Measurements from ENCODE around the gene SLX9. TPM values are rescaled to one million over a fixed set of nuclear protein-coding genes. Genes with fewer than 3 reads are reported as not detected.

The SLX9 gene
- polyA plus RNA-seq, 6 donors from 2014 or later = 7.8 to 14.2 (median 12.3) TPM

GRCh38 chr21:44943005-44943685, 3.3 kb downstream of the SLX9 start:
- Mint-ChIP-seq H3K27ac (no peak overlapping the region), H3K9me3 (no peaks in the 10 kb centered on the region), H3K4me3 (peak overlapping the region in 1 of 8 donors; percentile 42), H3K36me3 (no peaks in the 10 kb centered on the region), H3K27me3 (no peaks in the 10 kb centered on the region), H3K4me1 (peaks cover 35 to 69% (median 65%) of the 10 kb centered on the region in 3 donors)
- no peak for DNase-seq
- no peak for ATAC-seq (ENCODE audit: low read depth in 2 of 2)

- H3K27ac Mint-ChIP-seq = peak overlapping the region in 1 of 6 donors; percentile 44
- no peak for ATAC-seq (ENCODE audit: low read depth in 2 of 2)
Measured at GRCh38 chr21:44943686-44944550, 4.1 kb downstream of the SLX9 start.

GRCh38 chr21:44944596-44944995, 4.8 kb downstream of the SLX9 start:
- H3K36me3 Mint-ChIP-seq = no peaks in the 10 kb centered on the region
- no peaks in the 10 kb centered on the region for H3K27me3 Mint-ChIP-seq
- DNase-seq = no peak
- peak overlapping the region in 2 of 8 donors; percentile 16 to 25 for H3K4me3 Mint-ChIP-seq
- H3K9me3 Mint-ChIP-seq = no peaks in the 10 kb centered on the region
- ATAC-seq (ENCODE audit: low read depth in 2 of 2) = no peak
- peaks cover 31 to 59% (median 57%) of the 10 kb centered on the region in 3 donors for H3K4me1 Mint-ChIP-seq
- H3K27ac Mint-ChIP-seq = no peak overlapping the region

More at GRCh38 chr21:44943686-44944550, 4.1 kb downstream of the SLX9 start:
- H3K4me1 Mint-ChIP-seq = peaks cover 34 to 63% (median 61%) of the 10 kb centered on the region in 3 donors
- H3K27me3 Mint-ChIP-seq = no peaks in the 10 kb centered on the region
- peak overlapping the region in 3 of 8 donors; percentile 24 to 47 (median 25) for H3K4me3 Mint-ChIP-seq
- no peak for DNase-seq
- H3K36me3 Mint-ChIP-seq = no peaks in the 10 kb centered on the region
- H3K9me3 Mint-ChIP-seq = no peaks in the 10 kb centered on the region

DNA sequence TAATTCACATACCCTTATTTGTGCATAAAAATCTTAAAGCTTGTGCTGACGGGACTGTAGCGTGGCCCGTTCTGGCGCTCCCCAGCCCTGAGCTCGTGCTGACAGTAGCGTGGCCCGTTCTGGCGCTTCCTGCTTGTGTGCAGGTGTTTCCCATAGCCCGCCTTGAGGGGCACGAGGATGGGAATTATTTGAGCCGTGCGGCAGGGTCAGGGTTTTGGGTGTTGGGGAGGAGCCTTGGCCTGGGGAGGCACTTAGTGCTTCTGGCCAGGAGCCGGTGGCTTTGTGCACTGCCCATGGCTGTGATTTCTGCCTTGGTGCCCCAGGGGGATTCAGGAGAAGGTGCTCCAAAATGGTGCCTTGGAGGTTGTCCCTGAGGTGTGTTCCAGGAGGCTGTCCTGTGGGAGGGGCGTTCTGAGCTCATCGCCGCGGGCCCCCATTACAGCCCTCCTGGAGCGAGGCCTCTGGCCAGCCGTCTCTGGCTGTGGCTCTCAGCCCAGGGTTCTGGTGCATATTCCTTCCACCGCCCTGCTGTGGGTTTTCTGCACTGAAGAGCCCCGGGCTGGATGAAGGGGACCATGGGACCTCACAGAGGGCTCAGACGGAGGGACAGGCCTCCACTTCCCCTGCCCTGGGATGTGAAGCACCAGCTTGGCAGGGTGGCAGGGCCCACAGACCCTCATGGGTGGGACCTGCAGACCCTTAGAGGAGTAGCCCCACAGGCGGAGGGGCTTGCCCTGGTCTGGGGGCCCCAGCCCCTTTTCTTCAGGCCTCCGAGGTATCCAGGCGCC, 6.6 kb downstream of the SLX9 start:
- DNase-seq = no peak
- peak overlapping the region in 2 of 6 donors; percentile 21 to 69 for H3K27ac Mint-ChIP-seq
- H3K4me3 Mint-ChIP-seq = peak overlapping the region in 1 of 8 donors; percentile 66
- peaks cover 23 to 56% (median 56%) of the 10 kb centered on the region in 3 donors for H3K4me1 Mint-ChIP-seq
- ATAC-seq (ENCODE audit: low read depth in 2 of 2) = no peak
- H3K9me3 Mint-ChIP-seq = no peaks in the 10 kb centered on the region
- no peaks in the 10 kb centered on the region for H3K27me3 Mint-ChIP-seq
- no peaks in the 10 kb centered on the region for H3K36me3 Mint-ChIP-seq

- Mint-ChIP-seq H3K27me3 (no peaks in the 10 kb centered on the region), H3K9me3 (no peaks in the 10 kb centered on the region), H3K4me3 (peak overlapping the region in 2 of 8 donors; percentile 23 to 25), H3K36me3 (no peaks in the 10 kb centered on the region), H3K4me1 (peaks cover 24 to 54% (median 51%) of the 10 kb centered on the region in 3 donors), H3K27ac (peak overlapping the region in 1 of 6 donors; percentile 91)
- DNase-seq = no peak
- no peak for ATAC-seq (ENCODE audit: low read depth in 2 of 2)
Measured at GRCh38 chr21:44947111-44947929, 7.5 kb downstream of the SLX9 start.

DNA sequence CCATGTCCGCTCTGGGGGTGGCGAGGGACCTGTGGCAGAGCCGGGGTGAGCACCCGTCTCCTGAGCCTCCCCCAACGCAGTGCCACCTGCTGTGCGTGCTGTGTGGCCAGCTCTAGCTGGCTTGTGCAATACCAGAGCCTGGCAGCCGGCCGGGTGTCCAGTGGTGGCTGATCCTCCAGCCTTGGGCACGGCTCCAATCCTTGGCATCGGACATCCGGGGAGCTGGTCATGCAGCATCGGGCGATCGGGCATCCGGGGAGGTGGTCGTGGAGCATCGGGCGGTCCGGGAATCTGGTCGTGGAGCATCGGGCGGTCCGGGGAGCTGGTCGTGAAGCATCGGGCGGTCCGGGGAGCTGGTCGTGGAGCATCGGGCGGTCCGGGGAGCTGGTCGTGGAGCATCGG, 8.1 kb downstream of the SLX9 start:
- H3K27me3 Mint-ChIP-seq = no peaks in the 10 kb centered on the region

DNA sequence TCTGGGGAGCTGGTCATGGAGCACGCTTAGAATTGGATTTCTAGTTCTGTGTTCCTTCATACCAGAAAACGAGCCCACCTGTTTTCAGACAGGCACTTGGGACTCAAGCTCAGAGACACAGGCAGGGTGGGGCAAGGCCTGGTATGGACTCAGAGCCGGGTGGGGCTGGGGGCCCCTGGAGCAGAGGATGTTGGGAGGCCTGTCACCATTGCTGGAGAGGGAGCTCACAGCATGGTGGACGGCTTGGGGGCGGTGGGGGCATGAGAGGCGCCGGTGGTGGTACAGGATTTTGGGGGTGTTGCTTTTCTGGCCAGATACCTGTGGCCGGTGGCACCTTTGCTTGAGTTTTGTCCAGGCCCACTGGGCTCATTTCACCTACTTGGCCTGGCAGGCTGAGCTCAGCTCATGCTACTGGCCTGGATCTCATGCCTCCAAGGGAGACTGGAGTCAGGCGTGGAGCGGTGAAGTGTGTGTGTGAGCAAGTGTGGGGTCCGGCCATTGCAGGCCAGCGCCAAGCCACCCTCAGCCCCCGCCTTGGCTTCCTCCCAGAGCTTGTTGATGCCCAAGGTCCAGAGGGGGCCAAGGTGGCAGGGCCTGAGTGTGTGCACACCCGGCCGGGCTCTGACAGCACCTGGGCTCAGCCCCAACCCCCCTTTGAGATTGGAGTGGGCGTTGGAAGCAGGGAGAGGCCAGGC, 8.7 kb downstream of the SLX9 start:
- Mint-ChIP-seq H3K9me3 (no peaks in the 10 kb centered on the region), H3K27me3 (no peaks in the 10 kb centered on the region), H3K4me3 (peak overlapping the region in 1 of 8 donors; percentile 1), H3K4me1 (peaks cover 30 to 54% (median 45%) of the 10 kb centered on the region in 3 donors), H3K27ac (no peak overlapping the region), H3K36me3 (no peaks in the 10 kb centered on the region)
- DNase-seq (no peak), ATAC-seq (ENCODE audit: low read depth in 2 of 2) (no peak)

More for the DNA sequence above, 8.1 kb downstream of the SLX9 start:
- no peak overlapping the region for H3K4me3 Mint-ChIP-seq
- peak overlapping the region in 1 of 6 donors; percentile 51 for H3K27ac Mint-ChIP-seq
- no peaks in the 10 kb centered on the region for H3K36me3 Mint-ChIP-seq
- H3K9me3 Mint-ChIP-seq = no peaks in the 10 kb centered on the region
- DNase-seq = no peak
- peaks cover 27 to 55% (median 50%) of the 10 kb centered on the region in 3 donors for H3K4me1 Mint-ChIP-seq
- ATAC-seq (ENCODE audit: low read depth in 2 of 2) = no peak

DNA sequence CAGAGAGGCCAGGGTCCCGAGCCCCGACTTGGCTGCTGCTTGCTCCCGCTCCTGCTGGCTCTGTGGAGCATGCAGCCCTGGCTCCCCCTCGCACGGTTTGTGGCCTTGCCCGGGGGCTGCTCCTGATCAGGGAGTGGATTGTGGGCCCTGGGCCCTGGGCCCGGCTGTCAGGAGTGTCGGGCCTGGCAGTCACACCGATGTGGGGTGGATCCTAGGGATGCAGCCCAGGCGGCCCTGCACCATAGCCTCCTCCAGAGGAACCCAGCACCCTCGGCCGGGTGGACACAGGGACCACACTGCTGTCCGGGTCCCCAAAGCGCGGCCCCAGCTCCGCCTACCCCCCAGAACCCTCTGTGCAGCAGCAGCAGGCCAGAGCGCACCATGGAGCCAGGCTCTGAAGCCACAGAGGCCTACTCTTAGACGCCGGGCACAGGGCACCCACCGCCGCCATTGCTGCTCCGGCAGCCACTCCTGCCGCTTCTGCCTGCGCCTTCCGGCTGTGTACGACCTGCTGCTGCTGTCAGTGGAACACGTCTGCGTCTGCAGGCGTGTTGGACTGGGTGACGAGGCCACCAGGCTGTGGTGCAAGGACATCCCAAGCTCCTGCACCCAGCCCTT, 9.4 kb downstream of the SLX9 start:
- no peak for DNase-seq
- peaks cover 33 to 56% (median 48%) of the 10 kb centered on the region in 3 donors for H3K4me1 Mint-ChIP-seq
- H3K27ac Mint-ChIP-seq = peak overlapping the region in 1 of 6 donors; percentile 26
- no peaks in the 10 kb centered on the region for H3K9me3 Mint-ChIP-seq
- no peaks in the 10 kb centered on the region for H3K27me3 Mint-ChIP-seq
- H3K4me3 Mint-ChIP-seq = no peak overlapping the region
- H3K36me3 Mint-ChIP-seq = no peaks in the 10 kb centered on the region
- ATAC-seq (ENCODE audit: low read depth in 2 of 2) = no peak

DNA sequence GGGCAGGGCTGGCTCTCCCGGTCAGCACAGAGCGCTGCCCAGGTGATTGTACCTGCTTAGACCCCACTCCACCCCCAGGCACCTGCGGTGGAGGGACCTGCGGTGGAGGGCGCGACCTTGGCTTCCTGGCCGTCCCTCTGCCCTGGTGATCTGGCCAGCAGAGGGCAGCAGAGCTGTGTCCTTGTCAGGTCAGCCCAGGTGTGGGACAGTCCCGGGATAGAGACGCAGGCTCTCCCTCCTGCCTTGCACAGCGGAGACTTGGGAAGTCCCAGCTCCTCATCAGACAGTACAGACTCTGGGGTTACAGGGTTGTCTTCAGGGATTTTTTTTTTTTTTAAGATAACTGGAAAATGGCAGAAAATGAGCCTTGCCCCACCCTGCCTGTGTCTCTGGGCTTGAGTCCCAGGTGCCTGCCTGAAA, 10.0 kb downstream of the SLX9 start:
- ATAC-seq (ENCODE audit: low read depth in 2 of 2) = peak; percentile 88 to 89
- peak overlapping the region in 1 of 8 donors; percentile 47 for H3K4me3 Mint-ChIP-seq

GRCh38 chr21:44950351-44950750, 10.5 kb downstream of the SLX9 start:
- no peak for ATAC-seq (ENCODE audit: low read depth in 2 of 2)
- H3K4me1 Mint-ChIP-seq = peaks cover 34 to 49% (median 40%) of the 10 kb centered on the region in 3 donors
- H3K27ac Mint-ChIP-seq = no peak overlapping the region
- H3K4me3 Mint-ChIP-seq = no peak overlapping the region
- no peak for DNase-seq
- no peaks in the 10 kb centered on the region for H3K27me3 Mint-ChIP-seq
- H3K36me3 Mint-ChIP-seq = peaks cover 0 to 2% of the 10 kb centered on the region in 2 donors
- no peaks in the 10 kb centered on the region for H3K9me3 Mint-ChIP-seq

More for the DNA sequence above, 10.0 kb downstream of the SLX9 start:
- Mint-ChIP-seq H3K27me3 (no peaks in the 10 kb centered on the region), H3K4me1 (peaks cover 33 to 51% (median 44%) of the 10 kb centered on the region in 3 donors), H3K9me3 (no peaks in the 10 kb centered on the region), H3K36me3 (no peaks in the 10 kb centered on the region), H3K27ac (peak overlapping the region in 1 of 6 donors; percentile 26)
- peak; percentile 74 for DNase-seq

GRCh38 chr21:44951186-44951915, 11.5 kb downstream of the SLX9 start:
- H3K36me3 Mint-ChIP-seq = peaks cover 0 to 8% of the 10 kb centered on the region in 2 donors
- peaks cover 28 to 41% (median 30%) of the 10 kb centered on the region in 3 donors for H3K4me1 Mint-ChIP-seq
- H3K4me3 Mint-ChIP-seq = peak overlapping the region in 1 of 8 donors; percentile 68
- no peaks in the 10 kb centered on the region for H3K27me3 Mint-ChIP-seq
- H3K27ac Mint-ChIP-seq = peak overlapping the region in 2 of 6 donors; percentile 34 to 52
- no peak for DNase-seq
- no peaks in the 10 kb centered on the region for H3K9me3 Mint-ChIP-seq
- no peak for ATAC-seq (ENCODE audit: low read depth in 2 of 2)
